T-cell (primary cell): ENCODE data around the gene FADD. TPM values are rescaled to one million over a fixed set of nuclear protein-coding genes. Genes with fewer than 3 reads are reported as not detected.

Experiments used
- ATAC-seq, 4 experiments: fragments of 200-7000 bp in 3 of 4; fragments of 150-1000 bp in 1 of 4; cut with Tn5 transposase; replicated peaks in 1 of 4; 1 replicate in 3 of 4; 2 replicates in 1 of 4; pipeline ENCODE4 v1.10.0; 2021; ENCODE audit warnings: moderate library complexity in 3 of 4, mild to moderate bottlenecking in 2 of 4, moderate number of reproducible peaks in 1 of 4
- CTCF ChIA-PET, 2 donors: fragments of 300-600 bp; sonication (Branson Sonifier 250); formaldehyde crosslinking; loops; one replicate each; lab custom pipeline; 2022; ENCODE audit warnings: antibody characterized with exemption in 2 of 2; lab: Charles Lee
- POLR2A ChIA-PET, 2 donors: fragments of 300-600 bp; sonication (Branson Sonifier 250); formaldehyde crosslinking; loops; one replicate each; lab custom pipeline; 2022; ENCODE audit warnings: antibody characterized with exemption in 2 of 2; lab: Charles Lee
- DNase-seq, 35 experiments: peaks; one replicate each; pipeline versions ENCODE4 v3.0.0 to v3.0.0-alpha.2; 2013 to 2023
- H3K27ac ChIP-seq: one replicate; pipeline ENCODE4 v1.5.1; 2013; ENCODE audit warnings: low read length
- H3K27me3 ChIP-seq, 2 experiments: replicated peaks in 1 of 2; 1 replicate in 1 of 2; 2 replicates in 1 of 2; pipeline versions ENCODE4 v1.6.1 to v1.7.0; 2013; ENCODE audit warnings: low read length in 1 of 2, mixed read lengths in 1 of 2; ENCODE audit not compliant: control insufficient read depth in 2 of 2, insufficient read depth in 2 of 2; ENCODE audit errors: extremely low read depth in 1 of 2
- H3K36me3 ChIP-seq, 2 donors: 1 replicate in 1 of 2; 2 replicates in 1 of 2; pipeline versions ENCODE4 v1.6.1 to v1.7.0; 2013; ENCODE audit warnings: low read length in 1 of 2; ENCODE audit not compliant: control insufficient read depth in 2 of 2, insufficient read depth in 1 of 2; ENCODE audit errors: extremely low read depth in 1 of 2
- H3K4me1 ChIP-seq, 2 experiments: 1 replicate in 1 of 2; 2 replicates in 1 of 2; pipeline versions ENCODE4 v1.6.1 to v1.7.0; 2013; ENCODE audit warnings: low read length in 2 of 2, mixed read lengths in 1 of 2; ENCODE audit not compliant: insufficient read depth in 2 of 2, control insufficient read depth in 1 of 2; ENCODE audit errors: extremely low read depth in 1 of 2
- H3K4me3 ChIP-seq, 2 donors: 1 replicate in 1 of 2; 2 replicates in 1 of 2; pipeline versions ENCODE4 v1.5.1 to v1.7.0; 2013; ENCODE audit warnings: mild to moderate bottlenecking in 2 of 2, low read length in 1 of 2, moderate library complexity in 1 of 2; ENCODE audit not compliant: control insufficient read depth in 1 of 2; ENCODE audit errors: extremely low read depth in 1 of 2
- H3K9me3 ChIP-seq: 2 replicates; pipeline ENCODE4 v1.7.0; 2013
- H3K27ac Mint-ChIP-seq, 2 donors: one replicate each; pipeline ENCODE4 v1.8.0; 2020 to 2021; ENCODE audit warnings: mild to moderate bottlenecking in 2 of 2, mixed read lengths in 2 of 2
- H3K27me3 Mint-ChIP-seq, 2 donors: one replicate each; pipeline ENCODE4 v1.8.0; 2021 to 2022; ENCODE audit warnings: mixed read lengths in 2 of 2
- H3K36me3 Mint-ChIP-seq: one replicate; pipeline ENCODE4 v1.8.0; 2021; ENCODE audit warnings: mixed read lengths
- H3K4me1 Mint-ChIP-seq, 3 donors: one replicate each; pipeline ENCODE4 v1.8.0; 2020 to 2022; ENCODE audit warnings: mixed read lengths in 3 of 3, mild to moderate bottlenecking in 1 of 3
- H3K4me3 Mint-ChIP-seq, 3 donors: one replicate each; pipeline ENCODE4 v1.8.0; 2020 to 2022; ENCODE audit warnings: mild to moderate bottlenecking in 3 of 3, mixed read lengths in 3 of 3, moderate library complexity in 3 of 3
- H3K9me3 Mint-ChIP-seq, 3 donors: one replicate each; pipeline ENCODE4 v1.8.0; 2020 to 2022; ENCODE audit warnings: mixed read lengths in 3 of 3
- WGBS: methylation state at CpG from one replicate; pipeline ENCODE4 v1.1.5; 2013; ENCODE audit warnings: missing lambda C conversion rate; ENCODE audit not compliant: insufficient coverage; 5-methylcytosine and 5-hydroxymethylcytosine counted together
- total RNA-seq, 35 experiments: library from RNA in 6 of 35; stranded (reverse) in 6 of 35; fragments of 120-200 nt in 1 of 35; gene quantifications; one replicate each; pipeline versions ENCODE4 v1.2.1 to v1.2.4 and lab custom pipeline; 2013 to 2026

The FADD gene
- total RNA-seq, 5 donors from 2014 or later (not counting 1 experiment from before 2014, with no cell fraction given): 8.4 to 53.9 (median 50.8) TPM

- H3K4me1 Mint-ChIP-seq: no peaks in the 10 kb centered on the region
- no peaks in the 10 kb centered on the region for H3K4me1 ChIP-seq
- DNase-seq: no peak
- H3K9me3 Mint-ChIP-seq: no peaks in the 10 kb centered on the region
- H3K36me3 ChIP-seq: no peaks in the 10 kb centered on the region
- ATAC-seq: no peak
- H3K27ac Mint-ChIP-seq: no peak overlapping the region
- H3K27me3 ChIP-seq: peaks cover 0 to 5% of the 10 kb centered on the region in 2 experiments
- H3K36me3 Mint-ChIP-seq: no peaks in the 10 kb centered on the region
- H3K4me3 ChIP-seq: no peak overlapping the region
- ChIA-PET POLR2A (interaction anchor here in 1 of 2 donors (0.6 kb wide), 1 partner anchor 34 kb away, joined by 4 read pairs; no protein-coding TSS in a partner anchor), CTCF (no interaction called here)
- H3K9me3 ChIP-seq: no peaks in the 10 kb centered on the region
- WGBS: 75% methylated on average over 9 of the region's 11 CpGs
- peaks cover 3 to 6% of the 10 kb centered on the region in 2 donors for H3K27me3 Mint-ChIP-seq
- no peak overlapping the region for H3K4me3 Mint-ChIP-seq
- H3K27ac ChIP-seq: no peak overlapping the region
Observed at GRCh38 chr11:70233511-70233934, 30.4 kb downstream of the FADD start.

DNA sequence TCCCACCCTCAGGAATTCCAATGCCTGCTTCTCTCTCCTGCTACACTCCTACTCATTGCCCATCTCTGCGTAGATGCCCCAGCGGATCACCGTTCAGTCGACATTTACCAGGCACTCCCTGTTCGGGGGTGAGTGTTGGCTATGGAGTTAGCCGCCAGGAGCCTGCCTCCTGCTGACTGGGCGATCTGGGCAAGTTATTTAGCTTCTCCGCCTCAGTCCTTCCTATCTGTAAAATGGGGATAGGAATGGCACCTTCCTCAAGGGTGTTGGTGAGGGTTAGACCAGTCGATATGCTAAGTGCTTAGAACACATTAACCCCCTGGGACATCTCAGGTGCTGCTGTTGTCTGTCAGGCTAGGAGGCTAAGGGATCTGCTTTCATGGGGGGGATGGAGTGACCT is 30.9 kb downstream of the FADD start:
- no peaks in the 10 kb centered on the region for H3K9me3 ChIP-seq
- CTCF ChIA-PET: no interaction called here
- H3K27ac Mint-ChIP-seq: no peak overlapping the region
- no CpG with 5 or more reads among the region's 9 CpGs for WGBS
- H3K36me3 ChIP-seq: no peaks in the 10 kb centered on the region
- no peak for ATAC-seq
- no peak overlapping the region for H3K4me3 ChIP-seq
- H3K4me1 Mint-ChIP-seq: no peaks in the 10 kb centered on the region
- H3K27me3 Mint-ChIP-seq: peaks cover 3 to 6% of the 10 kb centered on the region in 2 donors
- no peaks in the 10 kb centered on the region for H3K9me3 Mint-ChIP-seq
- DNase-seq: no peak
- POLR2A ChIA-PET: no interaction called here
- no peak overlapping the region for H3K4me3 Mint-ChIP-seq
- no peaks in the 10 kb centered on the region for H3K36me3 Mint-ChIP-seq
- no peak overlapping the region for H3K27ac ChIP-seq
- H3K4me1 ChIP-seq: no peaks in the 10 kb centered on the region
- H3K27me3 ChIP-seq: peaks cover 0 to 5% of the 10 kb centered on the region in 2 experiments

DNA sequence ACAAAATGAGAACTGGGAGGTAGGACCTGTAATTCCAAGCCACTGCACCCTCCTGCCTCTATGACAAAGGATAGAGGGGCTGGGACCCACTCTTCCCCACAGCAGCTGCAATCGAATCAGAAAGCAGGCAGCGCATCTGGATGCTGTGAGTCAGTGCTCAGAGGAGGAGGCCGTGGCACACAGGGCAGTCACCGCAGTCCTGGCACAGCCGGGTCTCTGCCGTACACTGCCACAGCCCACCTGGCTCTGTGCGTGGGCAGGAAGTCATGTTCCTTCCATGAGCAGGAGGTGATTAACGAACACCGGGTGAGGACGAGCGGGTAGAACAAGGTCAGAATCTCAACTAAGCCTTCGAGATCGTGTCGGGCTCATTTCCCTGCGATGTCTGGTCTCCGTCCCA is 37.2 kb downstream of the FADD start:
- Histone ChIP-seq H3K27ac (no peak overlapping the region), H3K27me3 (peaks cover 0 to 11% of the 10 kb centered on the region in 2 experiments), H3K36me3 (no peaks in the 10 kb centered on the region), H3K4me1 (no peaks in the 10 kb centered on the region), H3K9me3 (no peaks in the 10 kb centered on the region), H3K4me3 (no peak overlapping the region)
- no peaks in the 10 kb centered on the region for H3K4me1 Mint-ChIP-seq
- H3K27me3 Mint-ChIP-seq: peaks cover 14 to 16% of the 10 kb centered on the region in 2 donors
- no peaks in the 10 kb centered on the region for H3K9me3 Mint-ChIP-seq
- ATAC-seq (no peak), DNase-seq (no peak)
- 66% methylated on average over 16 of the region's 16 CpGs for WGBS
- CTCF ChIA-PET: no interaction called here
- H3K36me3 Mint-ChIP-seq: no peaks in the 10 kb centered on the region
- H3K27ac Mint-ChIP-seq: no peak overlapping the region
- no peak overlapping the region for H3K4me3 Mint-ChIP-seq
- POLR2A ChIA-PET: no interaction called here

DNA sequence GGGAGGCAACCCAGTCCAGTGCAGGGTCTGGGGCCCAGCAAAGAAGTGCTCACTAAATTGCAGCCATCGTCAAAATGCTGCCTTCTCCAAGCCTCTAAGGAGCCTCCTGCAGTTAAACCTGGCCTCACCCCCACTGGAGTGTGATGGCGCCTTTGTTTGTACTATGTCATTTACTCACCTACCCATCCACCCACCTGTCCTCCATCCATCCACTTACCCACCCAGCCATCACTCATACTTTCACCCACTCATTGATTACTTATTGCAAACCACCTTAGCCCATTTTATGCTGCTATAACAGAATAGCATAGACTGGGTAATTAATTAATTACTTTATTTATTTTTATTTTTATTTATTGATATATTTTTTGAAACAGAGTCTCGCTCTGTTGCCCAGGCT is 38.6 kb downstream of the FADD start:
- ChIA-PET POLR2A (no interaction called here), CTCF (no interaction called here)
- H3K27ac Mint-ChIP-seq: no peak overlapping the region
- Histone ChIP-seq H3K9me3 (no peaks in the 10 kb centered on the region), H3K4me3 (no peak overlapping the region), H3K4me1 (no peaks in the 10 kb centered on the region), H3K36me3 (no peaks in the 10 kb centered on the region), H3K27ac (no peak overlapping the region), H3K27me3 (peaks cover 0 to 11% of the 10 kb centered on the region in 2 experiments)
- no peaks in the 10 kb centered on the region for H3K4me1 Mint-ChIP-seq
- WGBS: 83% methylated on average over 2 of the region's 3 CpGs
- DNase-seq (no peak), ATAC-seq (no peak)
- peaks cover 16 to 19% of the 10 kb centered on the region in 2 donors for H3K27me3 Mint-ChIP-seq
- H3K36me3 Mint-ChIP-seq: no peaks in the 10 kb centered on the region
- H3K9me3 Mint-ChIP-seq: no peaks in the 10 kb centered on the region
- no peak overlapping the region for H3K4me3 Mint-ChIP-seq

DNA sequence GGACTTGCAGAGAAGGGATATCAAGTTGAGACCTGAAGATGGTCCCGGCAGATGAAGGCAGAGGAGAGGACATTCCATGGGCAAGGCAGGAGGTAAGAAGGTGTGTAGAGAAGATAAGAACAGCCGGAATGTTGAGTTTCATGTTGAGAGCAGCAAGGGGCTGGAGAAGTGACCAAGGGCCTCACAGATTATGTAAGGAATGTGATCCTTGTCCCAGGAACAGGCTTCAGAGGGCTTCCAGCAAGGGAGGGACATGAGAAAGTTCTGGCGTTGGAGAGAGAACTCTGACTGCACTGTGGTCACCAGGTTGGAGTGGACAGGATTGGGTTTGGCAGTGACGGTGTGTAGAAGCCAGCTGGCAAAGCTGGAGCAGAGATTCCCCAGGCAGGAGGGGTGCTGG is 39.8 kb downstream of the FADD start:
- ATAC-seq: no peak
- Mint-ChIP-seq H3K27me3 (peaks cover 15 to 17% of the 10 kb centered on the region in 2 donors), H3K4me1 (no peaks in the 10 kb centered on the region), H3K36me3 (no peaks in the 10 kb centered on the region), H3K4me3 (no peak overlapping the region), H3K27ac (no peak overlapping the region), H3K9me3 (no peaks in the 10 kb centered on the region)
- WGBS: 89% methylated on average over 3 of the region's 4 CpGs
- Histone ChIP-seq H3K36me3 (no peaks in the 10 kb centered on the region), H3K27me3 (peaks cover 0 to 11% of the 10 kb centered on the region in 2 experiments), H3K9me3 (no peaks in the 10 kb centered on the region), H3K4me1 (no peaks in the 10 kb centered on the region), H3K4me3 (no peak overlapping the region), H3K27ac (no peak overlapping the region)
- ChIA-PET POLR2A (no interaction called here), CTCF (no interaction called here)
- DNase-seq: no peak

DNA sequence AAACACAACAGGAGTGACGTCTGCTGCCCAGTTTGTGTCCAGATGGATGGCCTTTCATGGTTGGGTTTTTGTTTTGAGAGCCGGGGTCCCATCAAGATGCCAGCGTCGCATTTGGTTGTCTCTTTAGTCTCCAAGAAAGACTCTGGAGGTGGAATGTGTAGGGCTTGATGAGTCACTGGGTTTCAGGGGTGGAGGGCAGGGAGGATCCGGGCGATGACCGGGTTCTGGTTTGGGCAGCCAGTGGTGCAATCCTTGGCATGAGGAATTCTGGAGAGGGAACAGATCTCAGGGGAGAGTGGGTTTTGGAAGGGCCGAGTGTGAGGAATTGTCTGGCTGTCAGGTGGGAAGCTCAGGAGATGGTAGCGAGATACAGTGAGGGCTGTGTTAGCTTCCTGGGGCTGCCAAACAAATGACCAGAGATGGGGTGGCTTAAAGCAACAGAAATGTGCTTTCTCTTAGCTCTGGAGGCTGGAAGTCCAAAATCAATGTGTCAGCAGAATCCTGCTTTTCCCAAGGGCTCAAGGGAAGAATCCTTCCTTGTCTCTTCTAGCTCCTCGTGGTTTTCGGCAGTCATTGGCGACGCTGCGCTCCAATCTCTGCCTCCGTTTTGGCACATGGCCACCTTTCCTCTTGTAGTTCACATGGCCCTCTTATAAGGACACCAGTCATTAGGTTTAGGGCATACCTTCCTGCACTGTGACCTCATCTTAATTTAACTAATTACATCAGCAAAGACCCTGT is 41.0 kb downstream of the FADD start:
- H3K4me1 Mint-ChIP-seq: no peaks in the 10 kb centered on the region
- Histone ChIP-seq H3K27ac (no peak overlapping the region), H3K27me3 (peaks cover 0 to 11% of the 10 kb centered on the region in 2 experiments), H3K36me3 (no peaks in the 10 kb centered on the region), H3K4me1 (no peaks in the 10 kb centered on the region), H3K4me3 (no peak overlapping the region), H3K9me3 (no peaks in the 10 kb centered on the region)
- POLR2A ChIA-PET: interaction anchor here in 1 of 2 donors (0.6 kb wide), 2 partner anchors 15 to 654 kb away, joined by 3 to 4 read pairs; no protein-coding TSS in a partner anchor
- no peaks in the 10 kb centered on the region for H3K36me3 Mint-ChIP-seq
- H3K4me3 Mint-ChIP-seq: no peak overlapping the region
- 85% methylated on average over 15 of the region's 15 CpGs for WGBS
- H3K9me3 Mint-ChIP-seq: no peaks in the 10 kb centered on the region
- CTCF ChIA-PET: interaction anchor here in 1 of 2 donors (1.1 kb wide), 1 partner anchor 48 kb away, joined by 3 read pairs; no protein-coding TSS in a partner anchor
- ATAC-seq (no peak), DNase-seq (no peak)
- no peak overlapping the region for H3K27ac Mint-ChIP-seq
- H3K27me3 Mint-ChIP-seq: peaks cover 14 to 16% of the 10 kb centered on the region in 2 donors
